ENCODE results near the gene JAK2. TPM values are rescaled to one million over a fixed set of nuclear protein-coding genes. Genes with fewer than 3 reads are reported as not detected.

Gene JAK2
- total RNA-seq, 4 donors from 2014 or later = 25.4 to 64.0 (median 36.5) TPM

DNA sequence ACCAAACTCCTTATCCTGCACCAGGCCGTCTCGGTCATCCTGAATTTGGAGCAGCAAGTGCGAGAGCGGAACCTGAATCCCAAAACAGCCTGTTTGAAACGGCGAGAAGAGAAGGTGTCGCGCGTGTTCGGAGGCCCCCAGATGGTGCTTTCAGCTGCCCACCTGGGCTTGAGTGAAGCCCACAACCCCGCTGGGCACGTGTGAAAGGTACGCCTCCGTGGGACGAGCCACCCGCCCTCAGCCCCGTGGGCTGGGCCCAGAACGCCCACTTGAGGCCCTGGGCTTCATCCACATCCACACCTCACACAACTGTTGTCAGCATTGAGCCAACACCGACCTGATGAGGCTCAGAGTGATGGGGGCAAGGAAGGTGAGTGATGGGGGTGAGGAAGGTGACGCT lies 127.6 kb downstream of the JAK2 start:
- TF ChIP-seq POLR2A (IDR thresholded peaks at IDR 0.05) (no peak), POLR2AphosphoS5 (IDR thresholded peaks at IDR 0.05) (no peak), EP300 (IDR thresholded peaks at IDR 0.05) (no peak)
- Histone ChIP-seq H3K9me3 (no peaks in the 10 kb centered on the region), H3K27me3 (no peaks in the 10 kb centered on the region), H3K4me1 (no peaks in the 10 kb centered on the region), H3K4me3 (no peak overlapping the region), H3K27ac (no peak overlapping the region), H3K36me3 (peaks cover 14% of the 10 kb centered on the region)
- 94% methylated on average over 19 of the region's 20 CpGs for WGBS
- no peak for DNase-seq (ENCODE audit: low spot score in 2 of 2)

DNA sequence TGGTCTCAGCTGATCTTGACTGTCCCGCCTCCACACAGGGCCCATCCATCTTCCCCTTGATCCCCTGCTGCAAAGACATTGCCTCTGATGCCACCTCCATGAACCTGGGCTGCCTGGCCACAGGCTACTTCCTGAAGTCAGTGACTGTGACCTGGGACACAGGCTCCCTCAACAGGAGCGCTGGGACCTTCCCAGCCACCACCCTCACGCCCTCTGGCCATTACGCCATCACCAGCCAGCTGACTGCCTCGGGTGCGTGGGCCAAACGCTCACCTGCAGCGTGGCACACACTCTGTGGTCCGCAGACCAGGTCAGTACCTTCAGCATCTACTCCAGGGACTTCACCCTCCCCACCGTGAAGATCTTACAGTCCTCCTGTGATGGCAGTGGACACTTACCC lies 128.5 kb downstream of the JAK2 start:
- H3K36me3 ChIP-seq = peaks cover 14% of the 10 kb centered on the region
- no peaks in the 10 kb centered on the region for H3K27me3 ChIP-seq
- no peak overlapping the region for H3K27ac ChIP-seq
- DNase-seq (ENCODE audit: low spot score in 2 of 2) = peak in 1 of 2 donors; percentile 65
- H3K4me1 ChIP-seq = no peaks in the 10 kb centered on the region
- no peak overlapping the region for H3K4me3 ChIP-seq
- WGBS = over 99% methylated on average over 6 of the region's 10 CpGs
- H3K9me3 ChIP-seq = no peaks in the 10 kb centered on the region
- TF ChIP-seq CTCF (IDR thresholded peaks at IDR 0.05) = no peak
- no peak for TF ChIP-seq POLR2A (IDR thresholded peaks at IDR 0.05)
- no peak for TF ChIP-seq EP300 (IDR thresholded peaks at IDR 0.05)
- no peak for TF ChIP-seq POLR2AphosphoS5 (IDR thresholded peaks at IDR 0.05)

GRCh38 chr9:5113994-5114748 lies 129.1 kb downstream of the JAK2 start:
- Histone ChIP-seq H3K27ac (no peak overlapping the region), H3K4me3 (no peak overlapping the region), H3K36me3 (peaks cover 14% of the 10 kb centered on the region), H3K4me1 (no peaks in the 10 kb centered on the region), H3K27me3 (no peaks in the 10 kb centered on the region), H3K9me3 (no peaks in the 10 kb centered on the region)
- TF ChIP-seq EP300 (IDR thresholded peaks at IDR 0.05) (no peak), POLR2A (IDR thresholded peaks at IDR 0.05) (no peak), CTCF (IDR thresholded peaks at IDR 0.05) (no peak), POLR2AphosphoS5 (IDR thresholded peaks at IDR 0.05) (no peak)
- peak in 1 of 2 donors; percentile 65 for DNase-seq (ENCODE audit: low spot score in 2 of 2)
- WGBS = 96% methylated on average over 12 of the region's 22 CpGs

DNA sequence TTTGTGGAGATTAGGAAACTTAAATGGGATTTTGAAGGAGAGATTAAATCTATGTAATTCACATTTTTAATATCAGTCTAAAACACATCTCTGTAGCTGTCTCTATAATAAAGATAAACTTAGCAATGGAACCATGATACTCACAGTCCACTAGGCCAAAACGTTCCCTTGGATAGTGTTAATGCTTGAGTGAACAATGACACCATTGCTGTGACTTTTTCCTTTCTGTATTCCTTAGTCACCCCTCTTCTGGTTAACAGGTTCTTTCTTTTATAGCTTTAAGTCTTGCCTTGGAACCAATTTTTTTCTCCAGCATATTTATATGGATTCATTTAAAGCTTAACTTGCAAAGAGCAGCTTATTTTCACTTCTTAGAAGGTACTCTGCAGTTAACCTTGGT lies 137.0 kb downstream of the JAK2 start:
- 76% methylated on average over 1 of the region's 1 CpG for WGBS
- no peaks in the 10 kb centered on the region for H3K4me1 ChIP-seq
- no peak for DNase-seq (ENCODE audit: low spot score in 2 of 2)
- no peaks in the 10 kb centered on the region for H3K27me3 ChIP-seq
- H3K4me3 ChIP-seq = no peak overlapping the region
- H3K9me3 ChIP-seq = no peaks in the 10 kb centered on the region
- peaks cover 43% of the 10 kb centered on the region for H3K36me3 ChIP-seq
- H3K27ac ChIP-seq = no peak overlapping the region
- TF ChIP-seq POLR2AphosphoS5 (IDR thresholded peaks at IDR 0.05) (no peak), EP300 (IDR thresholded peaks at IDR 0.05) (no peak), POLR2A (IDR thresholded peaks at IDR 0.05) (no peak), CTCF (IDR thresholded peaks at IDR 0.05) (no peak)

GRCh38 chr9:5122516-5122915 lies 137.4 kb downstream of the JAK2 start:
- Histone ChIP-seq H3K9me3 (no peaks in the 10 kb centered on the region), H3K27ac (no peak overlapping the region), H3K4me3 (no peak overlapping the region), H3K36me3 (peaks cover 43% of the 10 kb centered on the region), H3K4me1 (no peaks in the 10 kb centered on the region), H3K27me3 (no peaks in the 10 kb centered on the region)
- TF ChIP-seq CTCF (IDR thresholded peaks at IDR 0.05) (no peak), POLR2AphosphoS5 (IDR thresholded peaks at IDR 0.05) (no peak), POLR2A (IDR thresholded peaks at IDR 0.05) (no peak), EP300 (IDR thresholded peaks at IDR 0.05) (no peak)
- 96% methylated on average over 3 of the region's 3 CpGs for WGBS
- DNase-seq (ENCODE audit: low spot score in 2 of 2) = no peak

Data from suprapubic skin (tissue), 4 donors.